Caco-2 (cell line): ENCODE results near the gene BICDL2. TPM values are rescaled to one million over a fixed set of nuclear protein-coding genes. Genes with fewer than 3 reads are reported as not detected.

ENCODE experiments used
- BruUV-seq: library from RNA; stranded (reverse); fragments of 400-500 nt; replicated peaks from 2 replicates; lab custom pipeline; 2021; lab: Mats Ljungman, UMichigan
- CTCF ChIA-PET: fragments of 300-600 bp; sonication (Branson Sonifier 250); formaldehyde crosslinking; loops from one replicate; lab custom pipeline; 2022; ENCODE audit warnings: antibody characterized with exemption; lab: Charles Lee
- POLR2A ChIA-PET: fragments of 300-600 bp; sonication (Branson Sonifier 250); formaldehyde crosslinking; loops from one replicate; lab custom pipeline; 2022; ENCODE audit warnings: antibody characterized with exemption; lab: Charles Lee
- DNase-seq, 2 experiments: peaks; one replicate each; pipeline versions ENCODE4 v3.0.0 to v3.0.0-alpha.2; 2020 to 2022
- H3K27me3 ChIP-seq: replicated peaks from 2 replicates; pipeline ENCODE4 v1.6.0; 2011; ENCODE audit warnings: low read length; ENCODE audit not compliant: control insufficient read depth, insufficient read depth
- H3K36me3 ChIP-seq: 2 replicates; pipeline ENCODE4 v1.5.1; 2011; ENCODE audit warnings: low read length; ENCODE audit not compliant: control insufficient read depth, insufficient read depth
- H3K4me1 ChIP-seq: fragments of 250-450 bp; sonication (Bioruptor Pico); 2 replicates; pipeline ENCODE4 v1.5.1; 2020; ENCODE audit warnings: mild to moderate bottlenecking
- H3K4me3 ChIP-seq: 2 replicates; pipeline ENCODE4 v1.5.1; 2011; ENCODE audit warnings: low read depth, mild to moderate bottlenecking, control low read depth, low read length
- H3K9me3 ChIP-seq: fragments of 250-450 bp; sonication (Bioruptor Pico); 2 replicates; pipeline ENCODE4 v1.5.1; 2020; ENCODE audit warnings: mild to moderate bottlenecking, moderate library complexity
- H3K27ac Mint-ChIP-seq: one replicate; pipeline ENCODE4 v1.8.0; 2022; ENCODE audit warnings: mixed read lengths; ENCODE audit not compliant: unreplicated experiment
- H3K27me3 Mint-ChIP-seq: one replicate; pipeline ENCODE4 v1.8.0; 2022; ENCODE audit warnings: mixed read lengths; ENCODE audit not compliant: insufficient read depth, unreplicated experiment
- H3K36me3 Mint-ChIP-seq: one replicate; pipeline ENCODE4 v1.8.0; 2022; ENCODE audit warnings: mild to moderate bottlenecking, mixed read lengths; ENCODE audit not compliant: insufficient read depth, unreplicated experiment
- H3K4me1 Mint-ChIP-seq: one replicate; pipeline ENCODE4 v1.8.0; 2022; ENCODE audit warnings: low read depth, mixed read lengths; ENCODE audit not compliant: unreplicated experiment
- H3K4me3 Mint-ChIP-seq: one replicate; pipeline ENCODE4 v1.8.0; 2022; ENCODE audit warnings: mild to moderate bottlenecking, moderate library complexity, mixed read lengths; ENCODE audit not compliant: unreplicated experiment
- H3K9me3 Mint-ChIP-seq: one replicate; pipeline ENCODE4 v1.8.0; 2022; ENCODE audit warnings: mixed read lengths; ENCODE audit not compliant: unreplicated experiment
- CTCF ChIP-seq, 2 experiments: fragments of 200-600 bp in 1 of 2; IDR thresholded peaks; 1 replicate in 1 of 2; 2 replicates in 1 of 2; pipeline versions ENCODE4 v1.5.1 to v1.8.0; 2011 to 2022; ENCODE audit warnings: antibody characterized with exemption in 1 of 2, control low read depth in 1 of 2, inconsistent platforms in 1 of 2, low read depth in 1 of 2, low read length in 1 of 2, mild to moderate bottlenecking in 1 of 2, moderate library complexity in 1 of 2; ENCODE audit not compliant: insufficient read depth in 1 of 2, severe bottlenecking in 1 of 2, unreplicated experiment in 1 of 2
- intact Hi-C: fragments of 100-400 bp; cut with micrococcal nuclease; formaldehyde crosslinking; loops from one replicate; pipeline ENCODE4 v1.10.0; 2022; ENCODE audit not compliant: unreplicated experiment
- total RNA-seq: library from RNA; stranded (reverse); gene quantifications from 2 replicates; pipeline ENCODE4 v1.2.3, GENCODE V29; 2022

The BICDL2 gene
- total RNA-seq, 1 experiment from 2014 or later: 10.6 TPM

GRCh38 chr16:3021449-3022207 is 15.1 kb downstream of the BICDL2 start:
- ChIA-PET POLR2A (interaction anchor here (3.5 to 5.8 kb wide), 2 partner anchors 12 to 16 kb away, joined by 34 to 83 read pairs; no protein-coding TSS in a partner anchor), CTCF (interaction anchor here (0.6 to 6.9 kb wide), 5 partner anchors 10 to 137 kb away, joined by 4 to 113 read pairs (median 7); no protein-coding TSS in a partner anchor)
- peak overlapping the region; percentile 72 for H3K4me3 Mint-ChIP-seq
- H3K9me3 Mint-ChIP-seq: no peaks in the 10 kb centered on the region
- peak overlapping the region; percentile 89 for H3K27ac Mint-ChIP-seq
- peaks cover 67% of the 10 kb centered on the region for H3K36me3 Mint-ChIP-seq
- Histone ChIP-seq H3K36me3 (peaks cover 6% of the 10 kb centered on the region), H3K4me3 (peak overlapping the region; percentile 52), H3K27me3 (no peaks in the 10 kb centered on the region), H3K4me1 (peaks cover 38% of the 10 kb centered on the region), H3K9me3 (no peaks in the 10 kb centered on the region)
- intact Hi-C loops: loop anchor here (1.0 kb wide), 1 partner anchor 17 kb away; no protein-coding TSS in a partner anchor
- DNase-seq: peak; percentile 91 to 92
- TSS peak; percentile 44 for BruUV-seq
- H3K4me1 Mint-ChIP-seq: peaks cover 17% of the 10 kb centered on the region
- peak; percentile 20 to 69 for TF ChIP-seq CTCF (IDR thresholded peaks at IDR 0.05; ENCODE audit: insufficient read depth in 1 of 2, low read depth in 1 of 2, low read length in 1 of 2, severe bottlenecking in 1 of 2, unreplicated experiment in 1 of 2)
- H3K27me3 Mint-ChIP-seq: no peaks in the 10 kb centered on the region

GRCh38 chr16:3020604-3021448 is 15.9 kb downstream of the BICDL2 start:
- ChIA-PET CTCF (interaction anchor here (0.5 to 6.9 kb wide), 11 partner anchors 7 to 138 kb away, joined by 3 to 113 read pairs (median 4); partner anchors contain the start of gene BICDL2), POLR2A (interaction anchor here (0.6 to 5.8 kb wide), 7 partner anchors 11 to 115 kb away, joined by 3 to 83 read pairs (median 6); partner anchors contain the start of gene ZNF213)
- no TSS peak for BruUV-seq
- Histone ChIP-seq H3K4me1 (peaks cover 41% of the 10 kb centered on the region), H3K36me3 (peaks cover 2% of the 10 kb centered on the region; the same call in 1 of the 2 replicates), H3K9me3 (no peaks in the 10 kb centered on the region), H3K4me3 (peak overlapping the region; percentile 52), H3K27me3 (no peaks in the 10 kb centered on the region)
- TF ChIP-seq CTCF (IDR thresholded peaks at IDR 0.05; ENCODE audit: insufficient read depth in 1 of 2, low read depth in 1 of 2, low read length in 1 of 2, severe bottlenecking in 1 of 2, unreplicated experiment in 1 of 2): no peak
- H3K27me3 Mint-ChIP-seq: no peaks in the 10 kb centered on the region
- H3K4me3 Mint-ChIP-seq: peak overlapping the region; percentile 72
- peak; percentile 83 to 89 for DNase-seq
- intact Hi-C loops: loop anchor here (1.0 kb wide), 2 partner anchors 11 to 17 kb away; no protein-coding TSS in a partner anchor
- no peaks in the 10 kb centered on the region for H3K9me3 Mint-ChIP-seq
- peaks cover 17% of the 10 kb centered on the region for H3K4me1 Mint-ChIP-seq
- H3K27ac Mint-ChIP-seq: peak overlapping the region; percentile 89
- H3K36me3 Mint-ChIP-seq: peaks cover 59% of the 10 kb centered on the region
